ENCODE data around the gene MAEA. TPM values are rescaled to one million over a fixed set of nuclear protein-coding genes. Genes with fewer than 3 reads are reported as not detected.

MAEA gene
- total and polyA plus RNA-seq, 2 experiments from 2014 or later, result 49.8 to 99.0 TPM

DNA sequence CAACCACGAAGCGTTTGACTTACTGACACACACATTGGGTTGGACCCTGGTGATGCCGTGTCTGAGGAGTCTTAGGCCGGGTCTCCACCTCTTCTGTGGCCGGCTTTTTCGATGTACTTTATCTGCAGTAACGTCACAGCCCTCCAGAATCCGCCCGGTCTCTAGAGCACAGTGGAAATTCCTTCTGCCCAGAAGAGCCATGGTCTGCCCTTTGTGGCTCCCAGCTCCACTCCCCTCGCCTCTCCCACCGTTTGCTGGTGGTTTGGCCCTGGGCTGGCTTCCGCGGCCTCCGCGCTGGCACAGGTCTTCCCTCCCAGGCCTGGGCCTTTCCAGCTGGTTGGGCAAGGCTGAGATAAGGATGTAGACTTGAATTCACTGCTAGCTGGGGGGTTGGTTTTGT lies 4.3 kb downstream of the MAEA start:
- DNase-seq (ENCODE audit: low spot score) (no peak), ATAC-seq (no peak)
- Mint-ChIP-seq H3K4me3 (no peak overlapping the region), H3K27ac (peak overlapping the region; percentile 44; the same call in 1 of the 2 replicates), H3K4me1 (peaks cover 56% of the 10 kb centered on the region), H3K9me3 (no peaks in the 10 kb centered on the region), H3K27me3 (ENCODE audit: insufficient read depth, low read depth, poor library complexity) (peaks cover 10% of the 10 kb centered on the region), H3K36me3 (ENCODE audit: low read depth) (peaks cover 28% of the 10 kb centered on the region; the same call in 2 of the 3 replicates)
- Histone ChIP-seq H3K4me3 (no peak overlapping the region), H3K4me1 (ENCODE audit: insufficient read depth) (peaks cover 21% of the 10 kb centered on the region), H3K27me3 (ENCODE audit: insufficient read depth) (no peaks in the 10 kb centered on the region), H3K79me2 (replicated peaks; ENCODE audit: insufficient read depth) (peaks cover 82% of the 10 kb centered on the region), H3F3A (replicated peaks; ENCODE audit: low read depth) (no peaks in the 10 kb centered on the region), H4K20me1 (replicated peaks; ENCODE audit: insufficient read depth) (peaks cover 34% of the 10 kb centered on the region), H3K4me2 (0 out of 2 replicates have a peak overlapping the region, but pooled peaks have one; percentile 32), H2AFZ (no peak overlapping the region), H3K36me3 (ENCODE audit: insufficient read depth) (no peaks in the 10 kb centered on the region), H3K27ac (ENCODE audit: low read depth) (peak overlapping the region; percentile 50; the same call in 1 of the 2 replicates), H3K9me2 (ENCODE audit: insufficient read depth) (no peaks in the 10 kb centered on the region)
- TF ChIP-seq NANOG (IDR thresholded peaks at IDR 0.05; ENCODE audit: borderline replicate concordance), result no peak

DNA sequence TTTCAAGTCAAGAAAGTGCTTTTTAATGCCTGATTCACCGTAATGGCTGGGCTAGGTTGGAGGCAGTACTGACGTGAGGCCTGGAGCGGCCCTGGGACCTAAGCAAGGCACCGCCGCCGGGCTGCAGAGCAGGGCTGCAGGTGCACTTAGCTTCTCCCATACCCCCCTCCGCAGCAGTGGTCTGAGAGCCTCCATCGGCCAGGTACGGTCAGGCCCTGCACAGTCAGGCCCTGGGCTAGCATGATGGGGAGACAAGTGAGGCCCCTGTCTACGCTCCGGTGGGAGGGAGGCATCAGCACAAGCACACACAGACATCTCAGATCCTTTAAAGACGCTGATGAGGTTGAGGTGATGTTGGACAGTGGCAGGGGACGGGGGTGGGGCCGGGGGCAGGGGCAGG lies 4.7 kb downstream of the MAEA start:
- Histone ChIP-seq H3F3A (replicated peaks; ENCODE audit: low read depth) (no peaks in the 10 kb centered on the region), H4K20me1 (replicated peaks; ENCODE audit: insufficient read depth) (peaks cover 38% of the 10 kb centered on the region), H3K79me2 (replicated peaks; ENCODE audit: insufficient read depth) (peaks cover 87% of the 10 kb centered on the region), H3K36me3 (ENCODE audit: insufficient read depth) (no peaks in the 10 kb centered on the region), H2AFZ (no peak overlapping the region), H3K27me3 (ENCODE audit: insufficient read depth) (no peaks in the 10 kb centered on the region), H3K4me2 (0 out of 2 replicates have a peak overlapping the region, but pooled peaks have one; percentile 32), H3K27ac (ENCODE audit: low read depth) (no peak overlapping the region), H3K4me1 (ENCODE audit: insufficient read depth) (peaks cover 21% of the 10 kb centered on the region), H3K4me3 (no peak overlapping the region), H3K9me2 (ENCODE audit: insufficient read depth) (no peaks in the 10 kb centered on the region)
- Mint-ChIP-seq H3K4me3 (no peak overlapping the region), H3K27ac (peak overlapping the region; percentile 44; the same call in 1 of the 2 replicates), H3K4me1 (peaks cover 56% of the 10 kb centered on the region), H3K36me3 (ENCODE audit: low read depth) (peaks cover 28% of the 10 kb centered on the region; the same call in 2 of the 3 replicates), H3K9me3 (no peaks in the 10 kb centered on the region), H3K27me3 (ENCODE audit: insufficient read depth, low read depth, poor library complexity) (peaks cover 12% of the 10 kb centered on the region)
- TF ChIP-seq, protein P1, sequence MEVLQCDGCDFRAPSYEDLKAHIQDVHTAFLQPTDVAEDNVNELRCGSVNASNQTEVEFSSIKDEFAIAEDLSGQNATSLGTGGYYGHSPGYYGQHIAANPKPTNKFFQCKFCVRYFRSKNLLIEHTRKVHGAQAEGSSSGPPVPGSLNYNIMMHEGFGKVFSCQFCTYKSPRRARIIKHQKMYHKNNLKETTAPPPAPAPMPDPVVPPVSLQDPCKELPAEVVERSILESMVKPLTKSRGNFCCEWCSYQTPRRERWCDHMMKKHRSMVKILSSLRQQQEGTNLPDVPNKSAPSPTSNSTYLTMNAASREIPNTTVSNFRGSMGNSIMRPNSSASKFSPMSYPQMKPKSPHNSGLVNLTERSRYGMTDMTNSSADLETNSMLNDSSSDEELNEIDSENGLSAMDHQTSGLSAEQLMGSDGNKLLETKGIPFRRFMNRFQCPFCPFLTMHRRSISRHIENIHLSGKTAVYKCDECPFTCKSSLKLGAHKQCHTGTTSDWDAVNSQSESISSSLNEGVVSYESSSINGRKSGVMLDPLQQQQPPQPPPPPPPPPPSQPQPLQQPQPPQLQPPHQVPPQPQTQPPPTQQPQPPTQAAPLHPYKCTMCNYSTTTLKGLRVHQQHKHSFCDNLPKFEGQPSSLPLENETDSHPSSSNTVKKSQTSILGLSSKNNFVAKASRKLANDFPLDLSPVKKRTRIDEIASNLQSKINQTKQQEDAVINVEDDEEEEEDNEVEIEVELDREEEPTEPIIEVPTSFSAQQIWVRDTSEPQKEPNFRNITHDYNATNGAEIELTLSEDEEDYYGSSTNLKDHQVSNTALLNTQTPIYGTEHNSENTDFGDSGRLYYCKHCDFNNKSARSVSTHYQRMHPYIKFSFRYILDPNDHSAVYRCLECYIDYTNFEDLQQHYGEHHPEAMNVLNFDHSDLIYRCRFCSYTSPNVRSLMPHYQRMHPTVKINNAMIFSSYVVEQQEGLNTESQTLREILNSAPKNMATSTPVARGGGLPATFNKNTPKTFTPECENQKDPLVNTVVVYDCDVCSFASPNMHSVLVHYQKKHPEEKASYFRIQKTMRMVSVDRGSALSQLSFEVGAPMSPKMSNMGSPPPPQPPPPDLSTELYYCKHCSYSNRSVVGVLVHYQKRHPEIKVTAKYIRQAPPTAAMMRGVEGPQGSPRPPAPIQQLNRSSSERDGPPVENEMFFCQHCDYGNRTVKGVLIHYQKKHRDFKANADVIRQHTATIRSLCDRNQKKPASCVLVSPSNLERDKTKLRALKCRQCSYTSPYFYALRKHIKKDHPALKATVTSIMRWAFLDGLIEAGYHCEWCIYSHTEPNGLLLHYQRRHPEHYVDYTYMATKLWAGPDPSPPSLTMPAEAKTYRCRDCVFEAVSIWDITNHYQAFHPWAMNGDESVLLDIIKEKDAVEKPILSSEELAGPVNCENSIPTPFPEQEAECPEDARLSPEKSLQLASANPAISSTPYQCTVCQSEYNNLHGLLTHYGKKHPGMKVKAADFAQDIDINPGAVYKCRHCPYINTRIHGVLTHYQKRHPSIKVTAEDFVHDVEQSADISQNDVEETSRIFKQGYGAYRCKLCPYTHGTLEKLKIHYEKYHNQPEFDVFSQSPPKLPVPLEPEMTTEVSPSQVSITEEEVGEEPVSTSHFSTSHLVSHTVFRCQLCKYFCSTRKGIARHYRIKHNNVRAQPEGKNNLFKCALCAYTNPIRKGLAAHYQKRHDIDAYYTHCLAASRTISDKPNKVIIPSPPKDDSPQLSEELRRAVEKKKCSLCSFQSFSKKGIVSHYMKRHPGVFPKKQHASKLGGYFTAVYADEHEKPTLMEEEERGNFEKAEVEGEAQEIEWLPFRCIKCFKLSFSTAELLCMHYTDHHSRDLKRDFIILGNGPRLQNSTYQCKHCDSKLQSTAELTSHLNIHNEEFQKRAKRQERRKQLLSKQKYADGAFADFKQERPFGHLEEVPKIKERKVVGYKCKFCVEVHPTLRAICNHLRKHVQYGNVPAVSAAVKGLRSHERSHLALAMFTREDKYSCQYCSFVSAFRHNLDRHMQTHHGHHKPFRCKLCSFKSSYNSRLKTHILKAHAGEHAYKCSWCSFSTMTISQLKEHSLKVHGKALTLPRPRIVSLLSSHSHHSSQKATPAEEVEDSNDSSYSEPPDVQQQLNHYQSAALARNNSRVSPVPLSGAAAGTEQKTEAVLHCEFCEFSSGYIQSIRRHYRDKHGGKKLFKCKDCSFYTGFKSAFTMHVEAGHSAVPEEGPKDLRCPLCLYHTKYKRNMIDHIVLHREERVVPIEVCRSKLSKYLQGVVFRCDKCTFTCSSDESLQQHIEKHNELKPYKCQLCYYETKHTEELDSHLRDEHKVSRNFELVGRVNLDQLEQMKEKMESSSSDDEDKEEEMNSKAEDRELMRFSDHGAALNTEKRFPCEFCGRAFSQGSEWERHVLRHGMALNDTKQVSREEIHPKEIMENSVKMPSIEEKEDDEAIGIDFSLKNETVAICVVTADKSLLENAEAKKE (CRISPR knock-in tag; IDR thresholded peaks at IDR 0.05), result no peak
- TF ChIP-seq, protein P2, sequence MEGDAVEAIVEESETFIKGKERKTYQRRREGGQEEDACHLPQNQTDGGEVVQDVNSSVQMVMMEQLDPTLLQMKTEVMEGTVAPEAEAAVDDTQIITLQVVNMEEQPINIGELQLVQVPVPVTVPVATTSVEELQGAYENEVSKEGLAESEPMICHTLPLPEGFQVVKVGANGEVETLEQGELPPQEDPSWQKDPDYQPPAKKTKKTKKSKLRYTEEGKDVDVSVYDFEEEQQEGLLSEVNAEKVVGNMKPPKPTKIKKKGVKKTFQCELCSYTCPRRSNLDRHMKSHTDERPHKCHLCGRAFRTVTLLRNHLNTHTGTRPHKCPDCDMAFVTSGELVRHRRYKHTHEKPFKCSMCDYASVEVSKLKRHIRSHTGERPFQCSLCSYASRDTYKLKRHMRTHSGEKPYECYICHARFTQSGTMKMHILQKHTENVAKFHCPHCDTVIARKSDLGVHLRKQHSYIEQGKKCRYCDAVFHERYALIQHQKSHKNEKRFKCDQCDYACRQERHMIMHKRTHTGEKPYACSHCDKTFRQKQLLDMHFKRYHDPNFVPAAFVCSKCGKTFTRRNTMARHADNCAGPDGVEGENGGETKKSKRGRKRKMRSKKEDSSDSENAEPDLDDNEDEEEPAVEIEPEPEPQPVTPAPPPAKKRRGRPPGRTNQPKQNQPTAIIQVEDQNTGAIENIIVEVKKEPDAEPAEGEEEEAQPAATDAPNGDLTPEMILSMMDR (conservative IDR thresholded peaks at IDR 0.05; ENCODE audit: low read depth in 2 of 2), result no peak
- TF ChIP-seq EZH2 (IDR thresholded peaks at IDR 0.05; ENCODE audit: low read depth, unreplicated experiment) (no peak), JUNB (IDR thresholded peaks at IDR 0.05; ENCODE audit: unreplicated experiment) (no peak), STAT1 (IDR thresholded peaks at IDR 0.05; ENCODE audit: unreplicated experiment) (no peak), ZNF114 (CRISPR knock-in tag; IDR thresholded peaks at IDR 0.05) (no peak)
- ATAC-seq (no peak; the same call in 2 of the 3 replicates), DNase-seq (ENCODE audit: low spot score) (no peak)
